ENCODE data around the gene ADAMTS17.

ADAMTS17 gene

GRCh38 chr15:100049483-100049882 is 292.3 kb downstream of the ADAMTS17 start:
- TF ChIP-seq CTCF (IDR thresholded peaks at IDR 0.05; ENCODE audit: low read length, missing control alignments): no peak
- no peak for DNase-seq (ENCODE audit: low read depth)
- H3K4me3 ChIP-seq (replicated peaks; ENCODE audit: low read depth, low read length): no peak overlapping the region

- TF ChIP-seq CTCF (IDR thresholded peaks at IDR 0.05; ENCODE audit: low read length, missing control alignments): no peak
Observed at GRCh38 chr15:100048736-100049135, 293.0 kb downstream of the ADAMTS17 start.

GRCh38 chr15:100043692-100044091 is 298.1 kb downstream of the ADAMTS17 start:
- no peak for DNase-seq (ENCODE audit: low read depth)
- H3K4me3 ChIP-seq (replicated peaks; ENCODE audit: low read depth, low read length): no peak overlapping the region
- no peak for TF ChIP-seq CTCF (IDR thresholded peaks at IDR 0.05; ENCODE audit: low read length, missing control alignments)

More at GRCh38 chr15:100048736-100049135, 293.0 kb downstream of the ADAMTS17 start:
- no peak overlapping the region for H3K4me3 ChIP-seq (replicated peaks; ENCODE audit: low read depth, low read length)
- DNase-seq (ENCODE audit: low read depth): no peak

- DNase-seq (ENCODE audit: low read depth): peak; percentile 75
- H3K4me3 ChIP-seq (replicated peaks; ENCODE audit: low read depth, low read length): no peak overlapping the region
Observed at GRCh38 chr15:100043068-100043641, 298.6 kb downstream of the ADAMTS17 start.

GRCh38 chr15:100042558-100042957 is 299.2 kb downstream of the ADAMTS17 start:
- no peak for TF ChIP-seq CTCF (IDR thresholded peaks at IDR 0.05; ENCODE audit: low read length, missing control alignments)
- no peak for DNase-seq (ENCODE audit: low read depth)
- H3K4me3 ChIP-seq (replicated peaks; ENCODE audit: low read depth, low read length): no peak overlapping the region

More at GRCh38 chr15:100043068-100043641, 298.6 kb downstream of the ADAMTS17 start:
- no peak for TF ChIP-seq CTCF (IDR thresholded peaks at IDR 0.05; ENCODE audit: low read length, missing control alignments)

- DNase-seq (ENCODE audit: low read depth): no peak
- no peak overlapping the region for H3K4me3 ChIP-seq (replicated peaks; ENCODE audit: low read depth, low read length)
- no peak for TF ChIP-seq CTCF (IDR thresholded peaks at IDR 0.05; ENCODE audit: low read length, missing control alignments)
Observed at GRCh38 chr15:100041127-100041828, 300.5 kb downstream of the ADAMTS17 start.
